NCI-H2196 (cell line): Measurements from ENCODE around the gene BSDC1.
A peak's percentile ranks its signal among the peaks of the same experiment; 100 is the strongest.
"Not testable (repeated sequence)": the region's sequence is repeated elsewhere in the genome, so short reads cannot be mapped to it uniquely, and the experiment has no call there.

Source experiments
- DNase-seq: peaks from one replicate; lab custom pipeline; 2025; ENCODE audit not compliant: unreplicated experiment; lab: John Stamatoyannopoulos, UW

BSDC1 gene

GRCh38 chr1:32361308-32361673 is 33.0 kb downstream of the BSDC1 start:
- DNase-seq, result no peak

- DNase-seq, result no peak
Observed at GRCh38 chr1:32358435-32358834, 35.8 kb downstream of the BSDC1 start.

DNA sequence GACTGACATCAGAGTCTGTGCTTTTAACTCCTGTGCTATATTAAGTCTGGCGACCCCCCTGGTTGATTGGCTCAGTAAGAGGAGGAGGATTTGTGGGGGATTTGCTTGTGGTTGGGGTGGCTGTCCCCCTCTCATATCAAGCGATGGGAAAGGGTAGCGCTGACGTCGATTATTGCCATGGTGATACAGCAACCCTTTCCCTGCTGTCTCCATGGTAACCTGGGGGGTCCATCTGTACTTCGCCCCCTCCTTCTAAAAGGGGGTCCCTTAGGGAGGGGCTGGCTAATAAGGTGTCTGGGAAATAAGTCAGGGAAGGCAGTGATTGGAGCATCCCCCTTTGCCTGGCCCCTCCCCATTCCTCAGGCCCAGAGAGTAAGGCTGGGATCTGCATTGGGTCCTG is 36.6 kb downstream of the BSDC1 start:
- DNase-seq, result no peak

GRCh38 chr1:32356478-32356877 is 37.8 kb downstream of the BSDC1 start:
- no peak for DNase-seq

- DNase-seq, result not testable (repeated sequence)
Observed at GRCh38 chr1:32355778-32356177, 38.5 kb downstream of the BSDC1 start.

- DNase-seq, result no peak
Observed at GRCh38 chr1:32353886-32354570, 40.2 kb downstream of the BSDC1 start.

GRCh38 chr1:32353431-32353830 is 40.8 kb downstream of the BSDC1 start:
- DNase-seq, result no peak

GRCh38 chr1:32352831-32353383 is 41.3 kb downstream of the BSDC1 start:
- no peak for DNase-seq

DNA sequence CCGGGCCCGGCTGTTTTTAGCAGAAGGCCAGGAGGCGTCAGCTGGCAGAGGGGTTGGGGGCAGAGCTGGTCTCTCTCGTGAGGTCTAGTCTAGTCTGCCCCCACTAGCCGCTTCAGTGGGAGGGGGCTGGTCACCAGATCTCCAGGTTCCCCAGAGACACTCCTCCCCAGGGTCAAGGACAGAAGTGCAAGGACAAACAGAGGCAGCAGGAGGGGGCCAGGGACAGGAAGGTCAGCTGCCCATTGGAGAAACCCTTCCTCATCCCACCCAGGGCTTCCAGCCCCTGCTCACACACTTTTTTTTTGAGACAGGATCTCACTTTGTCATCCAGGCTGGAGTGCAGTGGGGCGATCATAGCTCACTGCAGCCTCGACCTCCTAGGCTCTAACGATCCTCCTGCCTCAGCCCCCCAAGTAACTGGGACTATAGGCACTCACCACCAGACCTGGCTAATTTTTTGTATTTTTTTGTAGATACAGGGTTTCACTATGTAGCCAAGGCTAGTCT is 41.9 kb downstream of the BSDC1 start:
- no peak for DNase-seq

DNA sequence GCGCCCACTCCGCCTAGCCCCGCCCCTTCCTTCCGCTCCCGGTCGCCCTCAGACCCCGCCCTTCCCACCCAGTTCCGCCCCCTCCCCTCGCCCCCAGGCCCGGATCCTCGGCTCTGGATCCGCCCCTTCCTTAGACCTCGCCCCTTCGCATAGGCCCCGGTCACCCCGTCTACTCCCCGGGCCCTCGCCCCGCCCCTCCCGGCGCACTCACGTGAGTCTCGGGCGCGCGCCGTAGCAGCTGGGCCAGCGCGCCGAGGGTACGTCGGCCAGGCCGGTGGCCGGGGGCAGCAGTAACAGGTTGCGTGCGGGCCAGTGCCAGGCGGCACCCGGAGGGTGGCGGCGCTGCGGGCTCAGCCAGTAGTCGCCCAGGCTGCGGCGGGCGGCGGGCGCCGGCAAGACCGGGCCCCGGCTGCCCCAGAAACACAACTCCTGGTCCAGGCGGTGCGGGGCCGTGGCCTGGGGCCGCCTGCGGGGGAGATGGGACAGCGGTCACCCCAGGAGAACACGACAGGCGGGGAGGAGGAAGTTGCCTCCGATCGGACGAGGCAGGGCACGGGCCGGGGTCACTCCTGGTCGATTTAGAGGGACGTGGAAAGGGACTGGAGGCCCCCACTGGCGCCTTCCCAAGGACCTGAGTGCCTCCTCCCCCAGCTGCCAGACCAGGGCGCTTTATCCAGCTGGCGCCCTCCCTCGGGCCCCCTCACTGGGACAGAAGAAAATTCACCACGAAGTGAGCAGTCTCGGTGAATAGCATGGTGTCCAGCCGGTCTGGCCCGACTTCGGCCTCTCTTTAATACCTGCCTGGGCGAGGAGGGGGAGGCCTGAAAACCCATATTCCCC is 42.6 kb downstream of the BSDC1 start:
- DNase-seq, result peak; percentile 96

DNA sequence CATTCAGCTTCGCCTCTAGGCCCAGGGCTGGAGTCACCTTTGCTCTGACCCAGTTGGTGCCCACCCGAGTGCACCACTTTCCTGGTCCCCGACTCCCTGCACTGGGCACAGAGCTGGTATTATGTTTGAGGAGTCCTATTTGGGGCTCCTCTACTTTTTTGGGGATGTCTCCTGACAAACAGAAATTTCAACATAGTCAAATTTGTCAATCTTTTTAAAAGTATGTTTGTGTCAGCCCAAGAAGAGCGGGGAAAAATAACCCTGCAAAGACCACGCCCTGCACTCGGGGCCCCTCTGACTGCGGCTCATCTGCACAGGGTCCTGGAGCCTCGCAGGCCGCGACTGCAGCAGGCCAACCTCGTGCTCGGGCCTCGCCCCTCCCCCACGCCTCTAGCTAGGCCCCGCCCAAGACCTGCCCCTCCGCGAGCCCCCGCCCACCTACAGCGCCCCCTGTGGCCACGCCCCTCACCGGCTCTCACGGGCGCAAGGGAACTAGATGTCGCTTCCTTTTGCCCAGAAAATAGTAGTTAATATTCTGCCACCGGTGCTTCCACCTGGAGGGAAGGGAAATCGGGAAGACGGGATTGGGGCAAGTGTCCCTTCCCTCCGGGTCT is 43.3 kb downstream of the BSDC1 start:
- DNase-seq, result peak; percentile 92

DNA sequence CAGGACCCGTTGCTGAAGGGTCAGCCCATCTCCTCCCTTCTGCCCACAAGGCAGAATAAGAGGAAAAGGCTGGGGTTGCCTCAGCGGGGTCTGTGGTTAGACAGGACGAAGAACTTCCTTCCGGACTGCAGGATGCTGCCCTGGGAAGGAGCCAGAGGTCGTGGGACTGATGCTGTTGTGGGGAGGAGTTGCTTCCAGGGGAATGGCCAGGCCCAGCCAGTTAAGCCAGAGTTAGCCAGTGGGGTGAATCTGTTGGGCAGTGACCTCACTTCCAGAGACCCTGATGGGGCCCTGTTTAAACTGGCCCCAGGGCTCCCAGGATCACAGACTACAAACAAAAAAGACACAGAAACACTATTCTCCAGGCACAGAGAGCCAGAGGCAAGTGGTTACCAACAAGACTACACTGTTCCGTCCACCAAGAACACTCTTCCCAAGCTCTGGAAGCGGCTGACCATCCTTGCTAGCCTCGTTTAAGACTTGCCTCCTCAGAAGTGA is 45.0 kb downstream of the BSDC1 start:
- DNase-seq, result no peak

DNA sequence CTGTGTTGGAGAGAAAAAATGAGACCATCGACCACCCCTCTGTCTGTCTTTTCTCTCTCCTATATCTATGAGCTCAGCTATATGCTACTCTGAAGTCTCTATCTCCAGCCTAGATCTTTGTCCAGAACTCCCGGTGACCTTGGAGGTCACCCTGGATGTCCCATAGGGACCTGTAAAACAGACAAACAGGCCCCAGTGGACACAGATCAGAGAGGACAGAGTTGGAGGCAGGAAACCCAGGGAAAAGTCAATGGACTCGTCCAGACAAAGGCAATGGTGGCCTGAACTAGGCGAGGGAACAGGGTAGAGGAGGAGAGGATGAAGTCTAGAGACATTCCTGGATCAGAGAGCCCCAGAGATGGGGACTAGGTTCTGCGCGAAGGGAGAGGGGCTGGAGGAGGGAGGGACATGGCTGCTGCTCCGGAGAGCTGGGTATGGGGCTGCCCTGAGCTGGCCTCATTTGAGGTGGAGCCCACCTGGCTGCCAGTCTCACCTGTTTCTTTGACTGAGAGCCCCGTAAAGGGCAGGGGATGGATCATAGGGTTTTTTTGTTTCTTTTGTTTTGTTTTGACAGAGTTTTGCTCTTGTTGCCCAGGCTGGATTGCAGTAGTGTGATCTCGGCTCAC is 47.6 kb downstream of the BSDC1 start:
- DNase-seq, result no peak

DNA sequence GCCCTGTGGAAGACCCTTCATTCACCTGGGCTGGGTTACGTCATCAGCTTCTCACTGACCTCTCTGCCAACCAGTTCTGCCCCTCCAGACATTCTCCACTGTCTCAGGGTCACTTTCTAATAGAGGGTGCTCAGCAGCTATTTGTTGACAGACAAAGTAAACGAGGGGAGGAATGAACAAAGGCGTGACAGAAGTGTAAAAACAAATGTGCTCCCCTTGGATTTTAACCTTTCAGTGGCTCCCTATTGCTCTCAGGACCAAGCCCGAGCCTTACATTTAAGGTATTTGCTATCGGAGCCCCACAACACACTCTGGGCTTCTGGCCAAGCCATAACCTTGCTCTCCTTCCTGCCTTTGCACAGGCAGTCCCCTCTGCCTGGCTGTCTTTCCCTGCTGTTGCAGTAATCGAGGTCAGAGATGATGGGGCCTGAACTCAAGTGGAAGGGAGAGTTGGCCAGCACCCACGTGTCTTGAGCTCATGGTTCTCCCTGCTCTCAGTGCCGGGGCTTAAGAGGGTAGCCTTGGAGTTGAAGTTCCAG is 48.9 kb downstream of the BSDC1 start:
- DNase-seq, result peak; percentile 45

GRCh38 chr1:32342704-32343103 is 51.5 kb downstream of the BSDC1 start:
- no peak for DNase-seq

GRCh38 chr1:32341971-32342370 is 52.3 kb downstream of the BSDC1 start:
- no peak for DNase-seq

GRCh38 chr1:32341186-32341757 is 53.0 kb downstream of the BSDC1 start:
- DNase-seq, result no peak

GRCh38 chr1:32339363-32339978 is 54.8 kb downstream of the BSDC1 start:
- no peak for DNase-seq

GRCh38 chr1:32338637-32339145 is 55.5 kb downstream of the BSDC1 start:
- DNase-seq, result no peak
